Thyroid gland (tissue), 4 donors: Measurements from ENCODE around the gene SPTBN1. TPM values are rescaled to one million over a fixed set of nuclear protein-coding genes. Genes with fewer than 3 reads are reported as not detected.

Experiments
- DNase-seq, 2 donors: peaks; one replicate each; pipeline ENCODE4 v3.0.0-alpha.2; 2019
- H3K27ac ChIP-seq, 3 donors: fragments of 200-600 bp; sonication (generic); 1 replicate in 2 of 3; 2 replicates in 1 of 3; pipeline ENCODE4 v1.5.1; 2016 to 2019; ENCODE audit warnings: mild to moderate bottlenecking in 1 of 3, moderate library complexity in 1 of 3
- H3K27me3 ChIP-seq: fragments of 200-600 bp; sonication (generic); one replicate; pipeline ENCODE4 v1.5.1; 2019
- H3K36me3 ChIP-seq, 2 donors: fragments of 200-600 bp; sonication (generic); one replicate each; pipeline ENCODE4 v1.5.1; 2016 to 2019
- H3K4me1 ChIP-seq, 2 donors: fragments of 200-600 bp; sonication (generic); one replicate each; pipeline ENCODE4 v1.5.1; 2017 to 2019
- H3K4me3 ChIP-seq, 3 donors: fragments of 200-600 bp; sonication (generic); replicated peaks in 1 of 3; 1 replicate in 2 of 3; 2 replicates in 1 of 3; pipeline ENCODE4 v1.5.1; 2016; ENCODE audit warnings: mild to moderate bottlenecking in 1 of 3
- H3K9me3 ChIP-seq: fragments of 200-600 bp; sonication (generic); one replicate; pipeline ENCODE4 v1.5.1; 2017
- POLR2A ChIP-seq, 2 donors: fragments of 450-650 bp; IDR thresholded peaks; one replicate each; pipeline ENCODE4 v1.6.1; 2017; ENCODE audit warnings: antibody characterized with exemption in 2 of 2, mild to moderate bottlenecking in 2 of 2, moderate library complexity in 1 of 2
- WGBS, 2 donors: methylation state at CpG; one replicate each; pipeline ENCODE4 v1.1.5; 2017; 5-methylcytosine and 5-hydroxymethylcytosine counted together
- intact Hi-C: fragments of 100-400 bp; cut with DNase I; formaldehyde crosslinking; loops from one replicate; pipeline ENCODE4 v1.15.1; 2023
- total RNA-seq, 4 donors: library from RNA; depleted of rRNA; stranded (reverse); fragments of >200 nt; gene quantifications; one replicate each; pipeline ENCODE4 v1.2.3, GENCODE V29; 2016
- TF ChIP-seq, protein P1 (sequence below), 6 experiments: fragments of 200-600 bp in 3 of 6; fragments of 450-650 bp in 3 of 6; sonication (generic) in 3 of 6; IDR thresholded peaks; one replicate each; pipeline ENCODE4 v1.5.1; 2016 to 2019; ENCODE audit warnings: antibody characterized with exemption in 6 of 6, mild to moderate bottlenecking in 2 of 6, inconsistent platforms in 1 of 6, moderate library complexity in 1 of 6

Gene SPTBN1
- total RNA-seq, 4 donors from 2014 or later: 381 to 513 (median 419) TPM

DNA sequence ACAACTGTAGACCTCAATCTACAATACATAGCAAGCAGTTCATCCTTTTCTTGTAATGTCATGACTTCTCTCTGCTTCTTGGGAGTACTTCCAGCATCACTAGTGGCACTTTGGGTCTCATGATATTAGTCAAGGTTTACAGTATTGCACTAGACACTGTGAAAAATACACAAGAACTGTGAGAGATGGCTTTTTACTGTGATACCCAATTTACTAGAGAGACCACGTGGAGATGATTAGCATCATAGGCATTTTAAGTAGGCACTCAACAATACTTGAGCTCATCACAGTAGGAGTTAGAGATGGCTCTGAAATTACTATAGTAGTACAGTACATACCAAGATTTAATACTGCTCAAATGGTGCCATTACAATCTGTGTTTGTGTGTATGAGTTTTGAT, 154.6 kb downstream of the SPTBN1 start:
- intact Hi-C loops: no loop called here
- TF ChIP-seq POLR2A (IDR thresholded peaks at IDR 0.05): no peak
- TF ChIP-seq, protein P1, sequence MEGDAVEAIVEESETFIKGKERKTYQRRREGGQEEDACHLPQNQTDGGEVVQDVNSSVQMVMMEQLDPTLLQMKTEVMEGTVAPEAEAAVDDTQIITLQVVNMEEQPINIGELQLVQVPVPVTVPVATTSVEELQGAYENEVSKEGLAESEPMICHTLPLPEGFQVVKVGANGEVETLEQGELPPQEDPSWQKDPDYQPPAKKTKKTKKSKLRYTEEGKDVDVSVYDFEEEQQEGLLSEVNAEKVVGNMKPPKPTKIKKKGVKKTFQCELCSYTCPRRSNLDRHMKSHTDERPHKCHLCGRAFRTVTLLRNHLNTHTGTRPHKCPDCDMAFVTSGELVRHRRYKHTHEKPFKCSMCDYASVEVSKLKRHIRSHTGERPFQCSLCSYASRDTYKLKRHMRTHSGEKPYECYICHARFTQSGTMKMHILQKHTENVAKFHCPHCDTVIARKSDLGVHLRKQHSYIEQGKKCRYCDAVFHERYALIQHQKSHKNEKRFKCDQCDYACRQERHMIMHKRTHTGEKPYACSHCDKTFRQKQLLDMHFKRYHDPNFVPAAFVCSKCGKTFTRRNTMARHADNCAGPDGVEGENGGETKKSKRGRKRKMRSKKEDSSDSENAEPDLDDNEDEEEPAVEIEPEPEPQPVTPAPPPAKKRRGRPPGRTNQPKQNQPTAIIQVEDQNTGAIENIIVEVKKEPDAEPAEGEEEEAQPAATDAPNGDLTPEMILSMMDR (IDR thresholded peaks at IDR 0.05): no peak
- 16 to 24% methylated on average over 1 of the region's 1 CpG for WGBS, 2 donors
- no peaks in the 10 kb centered on the region for H3K9me3 ChIP-seq
- H3K4me1 ChIP-seq: peaks cover 8 to 42% of the 10 kb centered on the region in 2 donors
- no peaks in the 10 kb centered on the region for H3K27me3 ChIP-seq
- H3K27ac ChIP-seq: no peak overlapping the region
- no peak for DNase-seq
- peaks cover 0 to 7% of the 10 kb centered on the region in 2 donors for H3K36me3 ChIP-seq
- H3K4me3 ChIP-seq: no peak overlapping the region

GRCh38 chr2:54611830-54612545, 155.9 kb downstream of the SPTBN1 start:
- Histone ChIP-seq H3K27ac (no peak overlapping the region), H3K9me3 (no peaks in the 10 kb centered on the region)
- DNase-seq: no peak

DNA sequence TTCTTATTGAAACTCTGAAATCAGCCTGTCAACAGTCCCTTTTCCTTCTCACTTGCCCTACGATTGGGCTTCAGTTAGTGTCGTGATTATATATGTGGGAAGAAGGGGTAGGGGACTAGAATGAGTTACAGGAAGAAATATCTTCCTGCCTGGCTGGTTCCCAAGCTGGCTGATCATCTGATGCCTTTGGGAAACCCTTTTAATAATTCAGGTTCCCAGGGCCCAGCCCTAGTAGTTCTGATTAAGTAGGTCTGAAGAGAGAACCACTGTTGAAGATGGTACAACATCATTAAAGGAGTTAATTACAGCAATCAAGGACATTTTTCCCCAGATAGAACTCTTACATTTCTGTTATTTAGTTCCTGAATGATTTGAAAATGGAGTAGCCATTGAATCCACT, 157.3 kb downstream of the SPTBN1 start:
- TF ChIP-seq, protein P1 (IDR thresholded peaks at IDR 0.05): no peak
- TF ChIP-seq POLR2A (IDR thresholded peaks at IDR 0.05): no peak
- Histone ChIP-seq H3K27ac (peak overlapping the region in 2 of 3 donors; percentile 33 to 57), H3K27me3 (no peaks in the 10 kb centered on the region), H3K9me3 (no peaks in the 10 kb centered on the region), H3K4me3 (no peak overlapping the region), H3K4me1 (peaks cover 11 to 41% of the 10 kb centered on the region in 2 donors), H3K36me3 (peaks cover 7 to 9% of the 10 kb centered on the region in 2 donors)
- 79 to 84% methylated on average over 2 of the region's 2 CpGs for WGBS, 2 donors
- intact Hi-C loops: no loop called here
- no peak for DNase-seq

More at GRCh38 chr2:54611830-54612545, 155.9 kb downstream of the SPTBN1 start:
- intact Hi-C loops: no loop called here
- Histone ChIP-seq H3K4me3 (no peak overlapping the region), H3K27me3 (no peaks in the 10 kb centered on the region), H3K36me3 (peaks cover 0 to 7% of the 10 kb centered on the region in 2 donors), H3K4me1 (peaks cover 8 to 40% of the 10 kb centered on the region in 2 donors)
- 91 to 96% methylated on average over 13 to 14 of the region's 14 CpGs for WGBS, 2 donors
- TF ChIP-seq POLR2A (IDR thresholded peaks at IDR 0.05): no peak
- TF ChIP-seq, protein P1 (IDR thresholded peaks at IDR 0.05): no peak

GRCh38 chr2:54613794-54614257, 157.7 kb downstream of the SPTBN1 start:
- Histone ChIP-seq H3K36me3 (peaks cover 7 to 9% of the 10 kb centered on the region in 2 donors), H3K4me1 (peaks cover 15 to 46% of the 10 kb centered on the region in 2 donors), H3K9me3 (no peaks in the 10 kb centered on the region), H3K27me3 (no peaks in the 10 kb centered on the region), H3K4me3 (no peak overlapping the region), H3K27ac (peak overlapping the region in 2 of 3 donors; percentile 33 to 57)
- TF ChIP-seq, protein P1 (IDR thresholded peaks at IDR 0.05): no peak
- TF ChIP-seq POLR2A (IDR thresholded peaks at IDR 0.05): no peak
- WGBS, 2 donors: 75 to 83% methylated on average over 6 of the region's 6 CpGs
- no peak for DNase-seq
- intact Hi-C loops: no loop called here

DNA sequence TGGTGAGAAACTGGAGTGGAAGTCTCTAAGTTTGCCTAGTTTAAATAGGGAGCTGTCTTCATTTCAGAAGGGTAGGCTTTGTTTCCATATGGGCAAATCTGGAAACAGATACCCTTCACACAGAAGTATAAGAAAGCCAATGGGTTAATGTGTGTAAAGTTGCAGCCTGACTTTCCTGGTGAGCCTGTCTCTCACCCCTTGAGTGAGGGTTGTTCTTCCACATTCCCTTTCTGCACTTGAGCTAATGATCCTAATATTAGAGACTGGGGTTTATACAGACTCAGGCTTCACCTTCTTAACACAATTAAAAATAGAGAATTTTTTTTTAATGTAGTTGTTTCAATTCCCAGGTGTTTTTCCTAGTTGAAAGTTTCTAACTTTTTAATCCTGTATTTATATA, 158.7 kb downstream of the SPTBN1 start:
- peaks cover 25 to 55% of the 10 kb centered on the region in 2 donors for H3K4me1 ChIP-seq
- H3K27ac ChIP-seq: peak overlapping the region in 2 of 3 donors; percentile 33 to 57

More for the DNA sequence above, 158.7 kb downstream of the SPTBN1 start:
- no peak for DNase-seq
- Histone ChIP-seq H3K36me3 (peaks cover 7 to 9% of the 10 kb centered on the region in 2 donors), H3K27me3 (no peaks in the 10 kb centered on the region), H3K9me3 (no peaks in the 10 kb centered on the region), H3K4me3 (no peak overlapping the region)
- intact Hi-C loops: no loop called here
- TF ChIP-seq, protein P1 (IDR thresholded peaks at IDR 0.05): no peak
- TF ChIP-seq POLR2A (IDR thresholded peaks at IDR 0.05): no peak
